GM20431 (cell line): ENCODE results near the gene LPIN1.
"Not testable (repeated sequence)": the region's sequence is repeated elsewhere in the genome, so short reads cannot be mapped to it uniquely, and the experiment has no call there.

ENCODE experiments used
- in situ Hi-C: fragments of 300-500 bp; cut with MseI, MboI; formaldehyde crosslinking; loops from one replicate; pipeline ENCODE4 v1.15.0; 2020; ENCODE audit warnings: low sequenced_read_pairs; ENCODE audit not compliant: unreplicated experiment

Gene LPIN1

GRCh38 chr2:11805920-11806319 lies 59.5 kb downstream of the LPIN1 start:
- in situ Hi-C loops: no loop called here

- in situ Hi-C loops: no loop called here
Measured at GRCh38 chr2:11807156-11808015, 61.0 kb downstream of the LPIN1 start.

GRCh38 chr2:11808016-11808400 lies 61.6 kb downstream of the LPIN1 start:
- in situ Hi-C loops: no loop called here

GRCh38 chr2:11809586-11810236 lies 63.3 kb downstream of the LPIN1 start:
- in situ Hi-C loops: no loop called here

GRCh38 chr2:11810237-11810977 lies 64.0 kb downstream of the LPIN1 start:
- in situ Hi-C loops: no loop called here

GRCh38 chr2:11811036-11811654 lies 64.7 kb downstream of the LPIN1 start:
- in situ Hi-C loops: no loop called here

- in situ Hi-C loops: no loop called here
Measured at GRCh38 chr2:11812466-11813248, 66.2 kb downstream of the LPIN1 start.

GRCh38 chr2:11813345-11813744 lies 66.9 kb downstream of the LPIN1 start:
- in situ Hi-C loops: not testable (repeated sequence)

- in situ Hi-C loops: no loop called here
Measured at GRCh38 chr2:11813951-11814350, 67.5 kb downstream of the LPIN1 start.

- in situ Hi-C loops: no loop called here
Measured at GRCh38 chr2:11814979-11815510, 68.6 kb downstream of the LPIN1 start.

GRCh38 chr2:11816935-11817334 lies 70.5 kb downstream of the LPIN1 start:
- in situ Hi-C loops: not testable (repeated sequence)

- in situ Hi-C loops: no loop called here
Measured at GRCh38 chr2:11819235-11819729, 72.8 kb downstream of the LPIN1 start.

GRCh38 chr2:11820650-11821049 lies 74.2 kb downstream of the LPIN1 start:
- in situ Hi-C loops: no loop called here

GRCh38 chr2:11821705-11822104 lies 75.3 kb downstream of the LPIN1 start:
- in situ Hi-C loops: no loop called here

- in situ Hi-C loops: not testable (repeated sequence)
Measured at GRCh38 chr2:11822359-11822745, 75.9 kb downstream of the LPIN1 start.

GRCh38 chr2:11822746-11823451 lies 76.5 kb downstream of the LPIN1 start:
- in situ Hi-C loops: no loop called here

- in situ Hi-C loops: no loop called here
Measured at GRCh38 chr2:11824901-11825828, 78.7 kb downstream of the LPIN1 start.

GRCh38 chr2:11827547-11827946 lies 81.1 kb downstream of the LPIN1 start:
- in situ Hi-C loops: no loop called here
